Hippocampal formation (tissue), 2 donors: ENCODE data around the gene TOP2B.

Experiments
- DNase-seq, 2 donors: peaks; one replicate each; lab custom pipeline; 2025; lab: John Stamatoyannopoulos, UW

TOP2B gene

GRCh38 chr3:25563601-25564000 is 101.1 kb downstream of the TOP2B start:
- DNase-seq: no peak

GRCh38 chr3:25558796-25559195 is 105.9 kb downstream of the TOP2B start:
- no peak for DNase-seq

- peak in 1 of 2 donors; percentile 17 for DNase-seq
Measured at GRCh38 chr3:25558121-25558520, 106.6 kb downstream of the TOP2B start.

DNA sequence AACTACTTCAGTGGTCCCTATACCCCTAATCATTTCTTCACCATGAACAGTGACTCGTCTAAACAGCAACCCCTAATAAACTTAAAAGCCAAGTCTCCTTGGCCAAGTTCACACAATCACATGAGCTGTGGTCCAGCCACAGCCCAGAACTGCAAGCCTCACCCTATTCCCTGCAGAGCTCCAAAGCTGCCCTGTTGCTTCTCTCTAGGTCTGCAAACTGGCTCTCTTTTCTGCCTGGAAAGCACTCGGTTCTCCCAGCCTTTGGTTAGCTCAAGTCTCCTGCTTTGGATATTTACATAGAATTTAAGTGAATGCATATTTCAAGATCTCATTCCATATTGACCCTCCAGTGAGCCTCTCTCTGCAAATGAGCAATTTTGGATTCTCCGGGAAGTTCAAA is 107.0 kb downstream of the TOP2B start:
- no peak for DNase-seq

DNA sequence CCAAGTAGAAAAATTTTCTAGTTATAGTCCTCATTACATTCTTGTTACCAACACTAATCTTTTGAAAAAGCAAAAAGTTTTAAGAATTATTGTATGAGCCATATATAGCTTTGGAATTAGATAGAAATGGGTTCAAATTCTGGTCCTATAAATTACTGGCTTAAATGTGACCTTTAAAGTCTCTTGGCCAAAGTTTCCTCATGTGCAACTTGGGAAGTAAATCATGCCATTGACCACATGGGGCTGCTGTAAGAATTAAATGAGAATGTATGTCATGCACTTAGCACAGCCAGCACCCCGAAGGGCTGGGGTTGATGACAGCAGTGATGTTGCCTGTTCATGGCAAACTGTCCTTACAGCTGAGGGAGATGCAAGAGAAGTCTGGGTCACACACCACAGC is 108.3 kb downstream of the TOP2B start:
- no peak for DNase-seq

- DNase-seq: no peak
Measured at GRCh38 chr3:25555695-25556437, 108.8 kb downstream of the TOP2B start.

GRCh38 chr3:25554376-25554775 is 110.3 kb downstream of the TOP2B start:
- no peak for DNase-seq

DNA sequence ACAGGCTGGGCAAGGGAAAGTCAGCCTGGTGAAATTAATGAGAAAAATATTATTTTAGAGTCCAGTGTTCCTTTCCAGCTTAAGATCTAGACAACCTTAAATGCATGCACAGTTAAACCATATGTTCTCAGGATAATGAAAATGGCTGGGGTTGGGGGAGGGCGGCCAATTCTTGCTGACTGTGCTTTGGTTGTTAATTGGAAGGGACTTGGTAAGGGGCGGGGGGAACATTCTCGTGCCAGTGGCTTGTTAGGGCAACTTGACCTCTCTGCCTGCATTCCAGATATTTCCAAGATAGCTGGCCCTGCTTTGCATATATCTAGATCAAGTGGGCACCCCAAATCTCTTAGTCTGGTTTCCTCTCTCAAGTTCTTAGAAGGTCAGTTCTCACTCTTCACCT is 112.5 kb downstream of the TOP2B start:
- DNase-seq: no peak

DNA sequence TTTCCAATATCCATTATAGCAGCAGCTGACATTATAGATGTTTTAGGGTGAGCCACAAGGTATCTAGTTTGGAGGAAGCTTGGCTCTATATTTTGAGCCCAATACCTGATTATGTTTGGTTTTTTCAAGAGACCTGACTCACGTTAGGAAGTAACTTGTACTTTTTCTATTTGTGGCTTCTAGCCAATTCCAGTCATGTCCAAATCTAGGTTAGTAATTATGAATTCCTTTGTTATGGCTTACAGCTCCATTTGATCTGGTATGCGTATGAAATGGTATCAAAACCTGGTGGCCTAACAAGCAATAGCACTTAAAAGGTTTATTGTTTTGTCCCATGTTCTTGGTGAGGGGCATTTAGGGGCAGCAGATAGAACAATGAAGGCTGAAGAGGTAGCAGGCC is 115.9 kb downstream of the TOP2B start:
- DNase-seq: no peak

DNA sequence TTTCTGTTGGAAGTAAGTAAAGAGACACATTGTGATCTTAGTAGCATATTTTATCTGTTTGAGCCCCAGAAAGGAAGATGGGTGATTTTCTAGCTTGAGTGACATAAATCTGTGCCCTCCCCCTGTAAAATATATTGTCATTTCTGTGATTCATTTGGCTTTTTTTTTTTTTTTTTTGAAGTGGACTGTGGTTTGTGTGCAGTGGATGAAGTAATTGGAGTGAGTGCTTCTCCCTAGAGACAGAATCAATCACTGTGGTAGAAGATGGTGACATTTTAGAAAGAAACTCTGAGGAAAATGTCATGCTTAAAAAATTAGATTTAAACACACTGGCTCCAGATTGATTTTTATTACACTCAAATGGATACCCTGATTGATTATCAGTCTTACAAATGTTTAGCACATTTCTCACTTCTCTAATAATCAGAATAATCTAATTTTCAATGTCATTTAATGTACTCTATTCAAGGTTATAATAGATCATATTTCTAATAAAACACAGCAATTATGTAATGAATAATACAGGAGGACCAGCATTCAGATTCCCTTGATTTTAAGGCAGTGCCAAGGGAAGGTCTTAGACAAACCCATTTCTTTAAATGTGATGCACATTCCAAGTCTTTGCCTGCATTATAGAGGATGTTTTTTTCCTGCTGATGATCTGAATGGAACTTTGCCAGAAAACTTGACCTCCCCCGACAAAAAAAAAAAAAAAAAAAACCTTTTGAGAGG is 116.6 kb downstream of the TOP2B start:
- no peak for DNase-seq
